HepG2 (cell line): Measurements from ENCODE around the gene DPCD. TPM values are rescaled to one million over a fixed set of nuclear protein-coding genes. Genes with fewer than 3 reads are reported as not detected.
A peak's percentile ranks its signal among the peaks of the same experiment; 100 is the strongest.

ENCODE experiments used
- ARHGAP35 ChIP-seq: sonication (generic); formaldehyde crosslinking; IDR thresholded peaks from 2 replicates; pipeline ENCODE4 v1.9.0; 2022; ENCODE audit warnings: mild to moderate bottlenecking, inconsistent platforms, moderate library complexity, missing genetic modification reagents, borderline replicate concordance
- ATM ChIP-seq: fragments of 450-650 bp; IDR thresholded peaks from 2 replicates; pipeline ENCODE4 v1.7.1; 2017; ENCODE audit warnings: mild to moderate bottlenecking, borderline replicate concordance
- CAMTA2 ChIP-seq: sonication (generic); formaldehyde crosslinking; IDR thresholded peaks from 2 replicates; pipeline ENCODE4 v1.4.0; 2020; ENCODE audit warnings: mild to moderate bottlenecking, missing genetic modification reagents, borderline replicate concordance
- FOXA3 ChIP-seq: IDR thresholded peaks from 2 replicates; pipeline ENCODE4 v1.6.1; 2016; ENCODE audit warnings: missing genetic modification reagents, missing compliant biosample characterization
- FOXO1 ChIP-seq: sonication (generic); formaldehyde crosslinking; IDR thresholded peaks from 2 replicates; pipeline ENCODE4 v1.4.0; 2020; ENCODE audit warnings: missing genetic modification reagents
- HNRNPL ChIP-seq: fragments of 200-400 bp; formaldehyde crosslinking; IDR thresholded peaks from 2 replicates; pipeline ENCODE4 v1.6.1; 2017; ENCODE audit warnings: mild to moderate bottlenecking, low read depth, low read length
- NCOR1 ChIP-seq: fragments of 200-600 bp; sonication (generic); IDR thresholded peaks from 2 replicates; pipeline ENCODE4 v1.7.0; 2017; ENCODE audit warnings: antibody characterized with exemption, low read length, borderline replicate concordance
- NFYB ChIP-seq: sonication (generic); formaldehyde crosslinking; IDR thresholded peaks from 2 replicates; pipeline ENCODE4 v1.4.0; 2020; ENCODE audit warnings: missing genetic modification reagents
- PHF20 ChIP-seq: sonication (generic); formaldehyde crosslinking; IDR thresholded peaks from 2 replicates; pipeline ENCODE4 v1.5.0; 2020; ENCODE audit warnings: mild to moderate bottlenecking, missing genetic modification reagents
- ZFYVE20 ChIP-seq: sonication (generic); formaldehyde crosslinking; IDR thresholded peaks from 2 replicates; pipeline ENCODE4 v1.8.0; 2023; ENCODE audit warnings: low read depth, mild to moderate bottlenecking, moderate library complexity, missing genetic modification reagents, borderline replicate concordance
- ZNF160 ChIP-seq: sonication (generic); formaldehyde crosslinking; IDR thresholded peaks from 2 replicates; pipeline ENCODE4 v1.8.0; 2022; ENCODE audit warnings: mild to moderate bottlenecking, inconsistent platforms, missing genetic modification reagents
- ZNF746 ChIP-seq: sonication (generic); formaldehyde crosslinking; IDR thresholded peaks from 2 replicates; pipeline ENCODE4 v1.8.0; 2022; ENCODE audit warnings: mild to moderate bottlenecking, missing genetic modification reagents
- ZNF749 ChIP-seq: sonication (generic); formaldehyde crosslinking; IDR thresholded peaks from 2 replicates; pipeline ENCODE4 v1.8.0; 2022; ENCODE audit warnings: mild to moderate bottlenecking, missing genetic modification reagents, moderate library complexity, borderline replicate concordance
- ZSCAN21 ChIP-seq: sonication (generic); formaldehyde crosslinking; IDR thresholded peaks from 2 replicates; pipeline ENCODE4 v1.8.0; 2022; ENCODE audit warnings: mild to moderate bottlenecking, missing genetic modification reagents, moderate library complexity, borderline replicate concordance
- polyA plus RNA-seq, 8 experiments: library from polyadenylated mRNA; depleted of rRNA in 3 of 8; stranded (reverse) in 7 of 8; unstranded in 1 of 8; fragments of >200 nt; fragmentation: Illumina TruSeq in 4 of 8; extraction: Trizol in 4 of 8; gene quantifications; 2 replicates each; pipeline versions ENCODE4 v1.2.1 to v1.2.3, GENCODE V29; 2011 to 2016; ENCODE audit warnings: low read depth in 4 of 8, missing spikeins in 1 of 8, mixed read lengths in 1 of 8; ENCODE audit not compliant: insufficient read depth in 1 of 8
- total RNA-seq, 5 experiments: library from RNA; depleted of rRNA; stranded (reverse); fragments of >200 nt; fragmentation: Illumina TruSeq; extraction: Trizol; gene quantifications; 2 replicates each; pipeline ENCODE4 v1.2.3, GENCODE V29; 2016; ENCODE audit warnings: low read depth in 1 of 5
- TF ChIP-seq, protein P1 (sequence below): sonication (generic); formaldehyde crosslinking; IDR thresholded peaks from 2 replicates; pipeline ENCODE4 v1.4.0; 2020; ENCODE audit warnings: mild to moderate bottlenecking, missing genetic modification reagents, borderline replicate concordance
- TF ChIP-seq, protein P2 (sequence below): IDR thresholded peaks from 2 replicates; pipeline ENCODE4 v1.6.1; 2016; ENCODE audit warnings: low read depth, borderline replicate concordance
- TF ChIP-seq, protein P3 (sequence below): IDR thresholded peaks from 2 replicates; pipeline ENCODE4 v1.6.1; 2016
- TF ChIP-seq, protein P4 (sequence below): sonication (generic); formaldehyde crosslinking; IDR thresholded peaks from 2 replicates; pipeline ENCODE4 v1.5.0; 2020; ENCODE audit warnings: missing genetic modification reagents
- TF ChIP-seq, protein P5 (sequence below): sonication (generic); formaldehyde crosslinking; IDR thresholded peaks from 2 replicates; pipeline ENCODE4 v1.4.0; 2020; ENCODE audit warnings: missing genetic modification reagents
- TF ChIP-seq, protein P6 (sequence below): sonication (generic); formaldehyde crosslinking; IDR thresholded peaks from 2 replicates; pipeline ENCODE4 v1.8.1; 2023; ENCODE audit warnings: mild to moderate bottlenecking, missing genetic modification reagents, borderline replicate concordance

Gene DPCD
- total and polyA plus RNA-seq, 2 of the 13 experiments (the other 11 are each of a cell fraction or from before 2014, with no cell fraction given), result 25.2 to 27.0 TPM

DNA sequence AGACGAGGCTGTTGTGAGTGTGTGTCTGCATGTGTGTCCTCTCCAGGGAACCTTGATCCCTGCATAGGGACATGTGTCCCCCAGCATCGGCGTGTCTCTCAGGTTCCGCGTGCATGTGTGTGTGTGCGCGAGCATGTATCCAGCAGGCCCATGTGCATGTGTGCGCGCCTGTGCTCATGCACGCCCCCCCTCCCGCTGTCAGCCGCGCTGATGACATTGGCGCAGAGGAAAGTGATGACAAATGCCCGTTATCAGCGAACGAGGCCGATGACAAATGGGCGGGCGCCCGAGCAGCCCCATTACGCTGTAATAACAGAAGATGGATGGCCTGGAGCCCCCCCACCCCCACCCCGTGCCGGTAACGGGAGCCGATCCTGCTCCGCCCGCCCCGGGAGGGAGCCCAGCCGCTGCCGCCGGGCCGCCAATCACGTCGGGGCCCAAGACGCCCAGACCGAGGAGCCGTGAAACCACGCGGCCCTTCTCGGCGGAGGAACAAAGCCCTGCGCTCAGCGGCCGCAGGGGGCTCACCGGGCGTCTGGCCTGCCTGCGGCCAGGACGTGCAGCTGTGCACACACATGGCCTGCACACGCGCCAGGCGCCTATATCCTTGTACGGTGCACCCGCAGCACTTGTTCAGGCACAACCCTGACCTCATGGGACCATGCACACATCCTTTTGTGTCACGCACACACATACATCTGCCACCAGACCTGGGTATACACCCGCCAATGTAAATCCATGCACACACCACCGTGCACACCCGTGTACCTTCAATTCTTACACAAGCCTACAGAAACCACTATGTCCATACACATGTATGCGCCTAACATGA lies 21.6 kb upstream of the DPCD start (continued):
- TF ChIP-seq, protein P1, sequence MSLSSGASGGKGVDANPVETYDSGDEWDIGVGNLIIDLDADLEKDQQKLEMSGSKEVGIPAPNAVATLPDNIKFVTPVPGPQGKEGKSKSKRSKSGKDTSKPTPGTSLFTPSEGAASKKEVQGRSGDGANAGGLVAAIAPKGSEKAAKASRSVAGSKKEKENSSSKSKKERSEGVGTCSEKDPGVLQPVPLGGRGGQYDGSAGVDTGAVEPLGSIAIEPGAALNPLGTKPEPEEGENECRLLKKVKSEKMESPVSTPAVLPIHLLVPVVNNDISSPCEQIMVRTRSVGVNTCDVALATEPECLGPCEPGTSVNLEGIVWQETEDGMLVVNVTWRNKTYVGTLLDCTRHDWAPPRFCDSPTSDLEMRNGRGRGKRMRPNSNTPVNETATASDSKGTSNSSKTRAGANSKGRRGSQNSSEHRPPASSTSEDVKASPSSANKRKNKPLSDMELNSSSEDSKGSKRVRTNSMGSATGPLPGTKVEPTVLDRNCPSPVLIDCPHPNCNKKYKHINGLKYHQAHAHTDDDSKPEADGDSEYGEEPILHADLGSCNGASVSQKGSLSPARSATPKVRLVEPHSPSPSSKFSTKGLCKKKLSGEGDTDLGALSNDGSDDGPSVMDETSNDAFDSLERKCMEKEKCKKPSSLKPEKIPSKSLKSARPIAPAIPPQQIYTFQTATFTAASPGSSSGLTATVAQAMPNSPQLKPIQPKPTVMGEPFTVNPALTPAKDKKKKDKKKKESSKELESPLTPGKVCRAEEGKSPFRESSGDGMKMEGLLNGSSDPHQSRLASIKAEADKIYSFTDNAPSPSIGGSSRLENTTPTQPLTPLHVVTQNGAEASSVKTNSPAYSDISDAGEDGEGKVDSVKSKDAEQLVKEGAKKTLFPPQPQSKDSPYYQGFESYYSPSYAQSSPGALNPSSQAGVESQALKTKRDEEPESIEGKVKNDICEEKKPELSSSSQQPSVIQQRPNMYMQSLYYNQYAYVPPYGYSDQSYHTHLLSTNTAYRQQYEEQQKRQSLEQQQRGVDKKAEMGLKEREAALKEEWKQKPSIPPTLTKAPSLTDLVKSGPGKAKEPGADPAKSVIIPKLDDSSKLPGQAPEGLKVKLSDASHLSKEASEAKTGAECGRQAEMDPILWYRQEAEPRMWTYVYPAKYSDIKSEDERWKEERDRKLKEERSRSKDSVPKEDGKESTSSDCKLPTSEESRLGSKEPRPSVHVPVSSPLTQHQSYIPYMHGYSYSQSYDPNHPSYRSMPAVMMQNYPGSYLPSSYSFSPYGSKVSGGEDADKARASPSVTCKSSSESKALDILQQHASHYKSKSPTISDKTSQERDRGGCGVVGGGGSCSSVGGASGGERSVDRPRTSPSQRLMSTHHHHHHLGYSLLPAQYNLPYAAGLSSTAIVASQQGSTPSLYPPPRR (CRISPR knock-in tag), result no peak
- TF ChIP-seq, protein P2, sequence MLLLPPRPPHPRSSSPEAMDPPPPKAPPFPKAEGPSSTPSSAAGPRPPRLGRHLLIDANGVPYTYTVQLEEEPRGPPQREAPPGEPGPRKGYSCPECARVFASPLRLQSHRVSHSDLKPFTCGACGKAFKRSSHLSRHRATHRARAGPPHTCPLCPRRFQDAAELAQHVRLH (CRISPR knock-in tag), result no peak
- TF ChIP-seq FOXA3 (no peak), ARHGAP35 (no peak), PHF20 (CRISPR knock-in tag) (no peak), FOXO1 (CRISPR knock-in tag) (no peak), ZSCAN21 (peak; percentile 31; the same call in 1 of the 2 replicates), HNRNPL (no peak), NFYB (CRISPR knock-in tag) (no peak), NCOR1 (no peak), ZNF746 (CRISPR knock-in tag) (no peak), ZFYVE20 (CRISPR knock-in tag) (no peak), CAMTA2 (no peak), ZNF160 (CRISPR knock-in tag) (no peak), ZNF749 (CRISPR knock-in tag) (no peak), ATM (no peak)
- TF ChIP-seq, protein P3, sequence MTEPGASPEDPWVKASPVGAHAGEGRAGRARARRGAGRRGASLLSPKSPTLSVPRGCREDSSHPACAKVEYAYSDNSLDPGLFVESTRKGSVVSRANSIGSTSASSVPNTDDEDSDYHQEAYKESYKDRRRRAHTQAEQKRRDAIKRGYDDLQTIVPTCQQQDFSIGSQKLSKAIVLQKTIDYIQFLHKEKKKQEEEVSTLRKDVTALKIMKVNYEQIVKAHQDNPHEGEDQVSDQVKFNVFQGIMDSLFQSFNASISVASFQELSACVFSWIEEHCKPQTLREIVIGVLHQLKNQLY (CRISPR knock-in tag), result no peak
- TF ChIP-seq, protein P4, sequence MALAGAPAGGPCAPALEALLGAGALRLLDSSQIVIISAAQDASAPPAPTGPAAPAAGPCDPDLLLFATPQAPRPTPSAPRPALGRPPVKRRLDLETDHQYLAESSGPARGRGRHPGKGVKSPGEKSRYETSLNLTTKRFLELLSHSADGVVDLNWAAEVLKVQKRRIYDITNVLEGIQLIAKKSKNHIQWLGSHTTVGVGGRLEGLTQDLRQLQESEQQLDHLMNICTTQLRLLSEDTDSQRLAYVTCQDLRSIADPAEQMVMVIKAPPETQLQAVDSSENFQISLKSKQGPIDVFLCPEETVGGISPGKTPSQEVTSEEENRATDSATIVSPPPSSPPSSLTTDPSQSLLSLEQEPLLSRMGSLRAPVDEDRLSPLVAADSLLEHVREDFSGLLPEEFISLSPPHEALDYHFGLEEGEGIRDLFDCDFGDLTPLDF (CRISPR knock-in tag), result no peak
- TF ChIP-seq, protein P5, sequence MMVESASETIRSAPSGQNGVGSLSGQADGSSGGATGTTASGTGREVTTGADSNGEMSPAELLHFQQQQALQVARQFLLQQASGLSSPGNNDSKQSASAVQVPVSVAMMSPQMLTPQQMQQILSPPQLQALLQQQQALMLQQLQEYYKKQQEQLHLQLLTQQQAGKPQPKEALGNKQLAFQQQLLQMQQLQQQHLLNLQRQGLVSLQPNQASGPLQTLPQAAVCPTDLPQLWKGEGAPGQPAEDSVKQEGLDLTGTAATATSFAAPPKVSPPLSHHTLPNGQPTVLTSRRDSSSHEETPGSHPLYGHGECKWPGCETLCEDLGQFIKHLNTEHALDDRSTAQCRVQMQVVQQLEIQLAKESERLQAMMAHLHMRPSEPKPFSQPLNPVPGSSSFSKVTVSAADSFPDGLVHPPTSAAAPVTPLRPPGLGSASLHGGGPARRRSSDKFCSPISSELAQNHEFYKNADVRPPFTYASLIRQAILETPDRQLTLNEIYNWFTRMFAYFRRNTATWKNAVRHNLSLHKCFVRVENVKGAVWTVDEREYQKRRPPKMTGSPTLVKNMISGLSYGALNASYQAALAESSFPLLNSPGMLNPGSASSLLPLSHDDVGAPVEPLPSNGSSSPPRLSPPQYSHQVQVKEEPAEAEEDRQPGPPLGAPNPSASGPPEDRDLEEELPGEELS (CRISPR knock-in tag), result no peak
- TF ChIP-seq, protein P6, sequence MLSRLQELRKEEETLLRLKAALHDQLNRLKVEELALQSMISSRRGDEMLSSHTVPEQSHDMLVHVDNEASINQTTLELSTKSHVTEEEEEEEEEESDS (CRISPR knock-in tag), result no peak
